Cardiac muscle cell (in vitro differentiated cells and primary cell): ENCODE data around the gene UNC5C. TPM values are rescaled to one million over a fixed set of nuclear protein-coding genes. Genes with fewer than 3 reads are reported as not detected.

ENCODE experiments used
- DNase-seq, 2 donors: peaks; one replicate each; pipeline versions ENCODE4 v3.0.0 to v3.0.0-alpha.2; 2010 to 2017; ENCODE audit warnings: low read depth in 1 of 2, low spot score in 1 of 2
- H3K27ac ChIP-seq: fragments of 200-600 bp; sonication (generic); 2 replicates; pipeline ENCODE4 v1.5.1; 2016
- H3K27me3 ChIP-seq: fragments of 200-600 bp; sonication (generic); 2 replicates; pipeline ENCODE4 v1.6.0; 2016; ENCODE audit warnings: control low read depth
- H3K36me3 ChIP-seq: fragments of 200-600 bp; sonication (generic); 2 replicates; pipeline ENCODE4 v1.5.1; 2016; ENCODE audit warnings: control low read depth
- H3K4me1 ChIP-seq: fragments of 200-600 bp; sonication (generic); 2 replicates; pipeline ENCODE4 v1.8.1; 2017; ENCODE audit warnings: low read depth, mild to moderate bottlenecking, mixed run types
- H3K4me3 ChIP-seq: fragments of 200-600 bp; sonication (generic); 2 replicates; pipeline ENCODE4 v1.5.1; 2016; ENCODE audit warnings: mild to moderate bottlenecking
- H3K9me3 ChIP-seq: fragments of 200-600 bp; sonication (generic); 2 replicates; pipeline ENCODE4 v1.5.1; 2017; ENCODE audit warnings: low read depth, mild to moderate bottlenecking, control low read depth
- CTCF ChIP-seq: IDR thresholded peaks from 2 replicates; pipeline ENCODE4 v1.5.1; 2012; ENCODE audit warnings: low read depth, mild to moderate bottlenecking, low read length
- polyA plus RNA-seq: library from polyadenylated mRNA; unstranded; fragments of >200 nt; fragmentation: Nextera tagmentation; extraction: Ambion mirVana; gene quantifications from 2 replicates; pipeline ENCODE4 v1.2.1, GENCODE V29; 2016
- total RNA-seq: library from RNA; depleted of rRNA; stranded (reverse); fragments of >200 nt; gene quantifications from 2 replicates; pipeline ENCODE4 v1.2.3, GENCODE V29; 2016

Gene UNC5C
- total and polyA plus RNA-seq, 2 experiments from 2014 or later = 13.4 to 28.4 TPM

DNA sequence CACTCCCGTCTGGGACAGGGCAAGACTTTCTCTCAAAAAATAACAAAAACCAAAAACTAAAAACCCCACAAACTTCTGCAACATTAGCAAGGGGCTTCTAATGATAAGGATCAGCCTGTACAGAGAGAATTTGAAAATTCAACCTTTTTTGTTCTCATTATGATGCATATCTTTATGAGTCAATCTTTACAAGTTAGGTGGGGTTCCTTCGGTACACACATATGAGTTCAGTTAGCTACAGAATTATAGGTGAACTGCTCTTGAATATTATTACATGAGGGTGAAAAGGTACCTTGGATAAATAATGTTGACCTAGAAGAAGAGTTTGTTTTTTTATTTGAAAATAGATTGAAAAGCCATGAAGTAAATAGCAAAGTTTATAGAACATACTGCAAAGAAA lies 252.7 kb downstream of the UNC5C start:
- no peak for DNase-seq
- H3K4me1 ChIP-seq = no peaks in the 10 kb centered on the region
- TF ChIP-seq CTCF = no peak
- peaks cover 4% of the 10 kb centered on the region for H3K36me3 ChIP-seq
- no peaks in the 10 kb centered on the region for H3K27me3 ChIP-seq
- H3K9me3 ChIP-seq = no peaks in the 10 kb centered on the region
- no peak overlapping the region for H3K27ac ChIP-seq
- H3K4me3 ChIP-seq = no peak overlapping the region

DNA sequence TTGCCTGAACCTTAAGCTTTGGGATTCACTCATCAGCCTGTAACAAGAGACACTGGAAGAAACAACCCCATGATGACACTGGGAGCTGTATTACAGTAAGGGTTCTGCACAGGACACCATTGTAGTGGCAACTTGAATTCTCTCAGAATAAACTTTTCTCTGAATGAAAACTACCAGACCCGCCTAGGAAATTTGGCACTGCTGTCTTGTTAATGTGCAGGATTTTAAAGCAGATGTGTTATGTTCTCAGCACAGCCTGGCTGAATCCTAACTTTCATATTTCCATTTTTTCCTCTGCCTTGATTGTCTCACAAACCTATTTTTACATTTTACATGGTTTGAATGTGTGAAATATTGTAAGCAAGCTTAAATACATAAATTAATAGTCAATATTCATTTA lies 253.6 kb downstream of the UNC5C start:
- no peak for DNase-seq
- no peaks in the 10 kb centered on the region for H3K27me3 ChIP-seq
- H3K4me3 ChIP-seq = no peak overlapping the region
- H3K9me3 ChIP-seq = no peaks in the 10 kb centered on the region
- TF ChIP-seq CTCF = no peak
- no peak overlapping the region for H3K27ac ChIP-seq
- H3K4me1 ChIP-seq = no peaks in the 10 kb centered on the region
- H3K36me3 ChIP-seq = no peaks in the 10 kb centered on the region

DNA sequence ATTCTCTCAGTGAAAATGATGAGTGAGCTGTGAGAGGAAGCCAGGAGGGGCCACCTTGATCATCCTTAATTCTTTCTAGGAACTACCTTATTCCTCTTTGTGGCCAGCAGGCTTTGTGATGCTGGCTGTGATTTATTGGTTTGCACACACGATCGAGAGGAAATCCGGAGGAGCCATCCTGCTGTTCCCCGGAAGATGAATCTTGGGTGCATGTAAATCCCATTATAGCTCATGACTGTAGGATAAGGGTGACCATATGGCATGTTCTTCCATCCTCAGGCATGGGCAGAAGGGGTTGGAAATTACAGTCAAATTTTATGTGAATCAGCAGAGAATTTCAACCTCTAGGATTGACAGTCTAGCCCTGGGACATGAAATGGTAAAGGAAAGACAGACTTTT lies 254.5 kb downstream of the UNC5C start:
- DNase-seq = no peak
- H3K4me1 ChIP-seq = peaks cover under 1% of the 10 kb centered on the region
- TF ChIP-seq CTCF = no peak
- no peak overlapping the region for H3K4me3 ChIP-seq
- no peaks in the 10 kb centered on the region for H3K27me3 ChIP-seq
- no peaks in the 10 kb centered on the region for H3K36me3 ChIP-seq
- H3K27ac ChIP-seq = no peak overlapping the region
- no peaks in the 10 kb centered on the region for H3K9me3 ChIP-seq

- DNase-seq = peak in 1 of 2 donors; percentile 46
- TF ChIP-seq CTCF = no peak
- no peaks in the 10 kb centered on the region for H3K27me3 ChIP-seq
- no peaks in the 10 kb centered on the region for H3K9me3 ChIP-seq
- peaks cover 5% of the 10 kb centered on the region for H3K4me1 ChIP-seq
- H3K36me3 ChIP-seq = no peaks in the 10 kb centered on the region
- H3K4me3 ChIP-seq = no peak overlapping the region
- no peak overlapping the region for H3K27ac ChIP-seq
These were observed 255.8 kb downstream of the UNC5C start for GRCh38 chr4:95293014-95293413.

DNA sequence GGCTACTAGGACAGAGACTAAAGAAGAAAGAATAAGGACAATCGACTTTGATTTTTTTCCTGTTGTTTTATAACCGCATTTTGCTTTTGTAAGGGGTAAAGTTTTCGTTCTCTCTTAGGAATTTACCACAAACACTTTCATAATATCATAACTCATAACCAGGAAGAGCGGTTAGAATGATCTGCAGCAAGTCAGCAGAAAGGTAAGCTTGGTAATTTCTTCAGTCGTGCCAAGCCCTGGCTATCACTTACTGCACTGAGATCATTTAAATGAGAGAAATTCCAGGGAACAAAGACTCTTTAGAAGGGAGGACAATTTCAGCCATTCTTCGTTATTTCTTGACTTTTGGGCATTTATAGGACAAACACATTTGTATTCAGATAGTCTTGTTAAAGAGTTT lies 258.1 kb downstream of the UNC5C start:
- DNase-seq = no peak
- Histone ChIP-seq H3K4me3 (no peak overlapping the region), H3K27ac (no peak overlapping the region), H3K9me3 (no peaks in the 10 kb centered on the region), H3K36me3 (no peaks in the 10 kb centered on the region), H3K4me1 (peaks cover 5% of the 10 kb centered on the region), H3K27me3 (no peaks in the 10 kb centered on the region)
- no peak for TF ChIP-seq CTCF
